ENCODE data around the gene SLC38A9. TPM values are rescaled to one million over a fixed set of nuclear protein-coding genes. Genes with fewer than 3 reads are reported as not detected.
"Not testable (repeated sequence)": the region's sequence is repeated elsewhere in the genome, so short reads cannot be mapped to it uniquely, and the experiment has no call there.

The SLC38A9 gene, protein sequence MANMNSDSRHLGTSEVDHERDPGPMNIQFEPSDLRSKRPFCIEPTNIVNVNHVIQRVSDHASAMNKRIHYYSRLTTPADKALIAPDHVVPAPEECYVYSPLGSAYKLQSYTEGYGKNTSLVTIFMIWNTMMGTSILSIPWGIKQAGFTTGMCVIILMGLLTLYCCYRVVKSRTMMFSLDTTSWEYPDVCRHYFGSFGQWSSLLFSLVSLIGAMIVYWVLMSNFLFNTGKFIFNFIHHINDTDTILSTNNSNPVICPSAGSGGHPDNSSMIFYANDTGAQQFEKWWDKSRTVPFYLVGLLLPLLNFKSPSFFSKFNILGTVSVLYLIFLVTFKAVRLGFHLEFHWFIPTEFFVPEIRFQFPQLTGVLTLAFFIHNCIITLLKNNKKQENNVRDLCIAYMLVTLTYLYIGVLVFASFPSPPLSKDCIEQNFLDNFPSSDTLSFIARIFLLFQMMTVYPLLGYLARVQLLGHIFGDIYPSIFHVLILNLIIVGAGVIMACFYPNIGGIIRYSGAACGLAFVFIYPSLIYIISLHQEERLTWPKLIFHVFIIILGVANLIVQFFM
- 32.9 and 53.8 TPM in 2 replicates for total RNA-seq

DNA sequence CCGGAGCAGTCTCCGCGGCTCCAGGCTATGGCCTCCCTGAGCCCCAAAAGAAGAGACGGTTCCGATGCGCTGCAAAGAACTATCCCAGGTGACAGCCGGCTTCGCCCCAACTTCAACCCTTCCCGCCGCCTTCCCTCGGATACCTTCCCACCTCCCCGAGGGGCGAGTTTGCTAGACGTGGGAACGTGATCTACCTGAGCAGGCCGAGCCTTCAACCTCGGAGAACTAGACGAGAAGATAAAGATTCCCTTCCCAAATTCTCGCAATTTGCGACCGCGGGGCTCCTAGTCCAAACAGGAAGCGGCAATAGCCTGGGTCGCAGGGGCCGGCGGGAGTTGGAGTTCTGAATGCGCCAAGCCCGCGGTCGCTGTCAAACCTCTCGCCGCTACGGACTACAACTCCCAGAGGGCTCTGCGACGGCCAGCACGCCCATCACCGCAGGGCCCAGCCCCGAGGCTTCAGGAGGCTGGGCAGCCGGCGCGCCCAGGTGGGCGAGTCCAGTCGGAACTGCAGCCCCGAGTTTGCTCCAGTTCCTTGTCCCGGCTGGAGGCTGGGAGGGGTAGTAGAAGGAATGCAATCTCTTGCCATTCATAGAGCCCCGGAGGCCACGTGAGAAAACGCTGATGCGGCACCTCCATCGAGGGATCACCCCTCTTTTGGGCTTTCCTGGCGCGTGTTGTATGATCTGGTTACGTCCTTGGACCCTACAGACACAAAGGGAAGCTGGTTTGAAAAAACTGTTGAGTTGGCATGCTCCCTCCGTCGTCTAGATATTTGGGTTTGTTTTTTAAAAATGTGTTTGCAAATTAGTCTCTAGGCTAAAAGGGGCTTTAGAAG, at the start of gene SLC38A9:
SLC38A9 (minus strand) TSS at position 302 of the 837 bp plus-strand sequence. CDS start 14,366 bp downstream, outside the sequence.
- DNase-seq (ENCODE audit: low read depth in 2 of 2) = peak; percentile 94

DNA sequence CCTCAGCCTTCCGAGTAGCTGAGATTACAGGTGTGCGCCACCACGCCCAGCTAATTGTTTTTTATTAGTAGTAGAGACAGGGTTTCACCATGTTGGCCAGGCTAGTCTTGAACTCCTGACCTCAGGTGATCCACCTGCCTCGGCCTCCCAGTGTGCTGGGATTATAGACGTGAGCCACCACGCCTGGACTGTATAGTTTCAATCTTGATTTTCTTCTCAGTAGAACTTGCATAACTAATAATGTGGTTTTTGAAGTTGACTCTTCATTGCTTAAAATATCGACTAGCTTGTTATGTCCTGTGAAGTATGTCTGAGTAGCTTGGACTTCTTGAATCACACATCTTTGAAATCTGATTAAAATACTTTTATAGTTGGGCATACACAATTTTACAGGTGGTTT, 49.6 kb upstream of the SLC38A9 start:
- DNase-seq (ENCODE audit: low read depth in 2 of 2) = not testable (repeated sequence)

DNA sequence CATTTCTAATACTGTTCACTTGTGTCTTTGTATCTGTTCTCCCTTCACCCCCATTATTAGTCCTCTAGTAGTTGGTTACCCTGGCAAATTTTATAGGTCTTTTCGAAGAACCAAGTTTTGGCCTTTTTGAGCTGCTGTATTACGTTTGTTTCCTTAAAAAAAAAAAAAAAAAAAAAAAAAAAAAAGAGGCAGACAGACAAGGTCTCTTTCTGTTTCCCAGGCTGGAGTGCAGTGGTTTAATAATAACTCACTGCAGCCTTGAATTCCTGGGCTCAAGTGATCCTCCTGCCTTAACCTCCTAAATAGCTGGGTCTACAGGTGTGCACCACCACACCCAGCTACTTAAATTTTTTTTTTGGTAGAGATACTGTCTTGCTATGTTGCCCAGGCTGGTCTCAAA, 46.6 kb upstream of the SLC38A9 start:
- DNase-seq (ENCODE audit: low read depth in 2 of 2) = no peak

DNA sequence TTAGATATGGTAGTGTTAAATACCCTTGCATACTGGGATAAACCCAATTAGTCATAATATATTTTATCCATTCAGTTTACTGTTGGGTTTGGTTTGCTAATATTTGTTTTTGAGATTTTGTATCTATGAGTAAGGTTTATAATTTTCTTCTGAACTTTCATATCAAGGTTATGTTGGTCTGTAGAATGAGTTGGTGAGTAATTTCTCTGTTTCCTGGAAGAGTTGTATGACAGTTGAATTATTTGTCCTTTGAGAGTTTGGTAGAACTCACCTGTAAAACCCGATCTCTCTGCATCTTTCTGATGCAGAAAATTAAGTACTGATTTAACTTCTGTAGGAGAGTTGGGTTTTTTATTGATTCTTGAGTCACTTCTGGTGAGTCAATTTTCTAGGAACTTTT, 46.1 kb upstream of the SLC38A9 start:
- no peak for DNase-seq (ENCODE audit: low read depth in 2 of 2)

DNA sequence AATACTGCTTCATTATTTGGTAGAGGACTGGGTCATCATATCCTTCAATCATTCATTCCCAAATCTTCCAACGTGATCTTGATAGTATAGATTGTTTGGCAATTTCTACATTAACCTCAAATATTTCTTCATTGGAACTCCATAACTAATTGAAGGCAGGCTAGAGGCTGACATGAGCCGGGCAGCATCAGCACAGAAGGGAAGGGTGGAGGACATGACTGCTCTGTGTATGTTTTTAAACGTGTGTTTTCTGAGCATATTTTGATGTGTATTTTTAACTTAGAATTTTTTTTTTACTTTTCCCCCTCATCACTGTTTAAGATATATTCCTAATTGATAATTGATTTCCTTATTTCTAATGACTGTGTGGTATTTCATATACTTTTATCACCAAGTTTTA, 38.4 kb upstream of the SLC38A9 start:
- no peak for DNase-seq (ENCODE audit: low read depth in 2 of 2)

DNA sequence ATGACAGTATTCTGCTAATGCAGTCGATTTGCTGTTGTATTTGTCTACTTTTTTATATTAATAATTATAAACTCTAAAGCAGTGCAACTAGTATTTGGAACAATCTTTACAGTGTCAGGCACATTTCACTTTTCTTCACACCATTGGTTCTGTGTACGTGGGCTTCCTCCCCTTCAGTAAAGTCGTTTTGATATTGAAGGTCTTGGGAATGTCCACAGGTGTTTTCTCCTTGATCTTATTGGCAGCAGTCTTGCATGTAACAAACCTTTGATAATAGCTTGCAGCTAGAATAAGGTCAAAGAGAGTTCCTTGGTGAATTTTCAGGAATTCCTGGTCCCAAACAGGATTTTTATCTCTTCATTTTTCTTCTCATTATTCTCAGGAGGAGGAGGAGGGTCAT, 37.9 kb upstream of the SLC38A9 start:
- no peak for DNase-seq (ENCODE audit: low read depth in 2 of 2)

DNA sequence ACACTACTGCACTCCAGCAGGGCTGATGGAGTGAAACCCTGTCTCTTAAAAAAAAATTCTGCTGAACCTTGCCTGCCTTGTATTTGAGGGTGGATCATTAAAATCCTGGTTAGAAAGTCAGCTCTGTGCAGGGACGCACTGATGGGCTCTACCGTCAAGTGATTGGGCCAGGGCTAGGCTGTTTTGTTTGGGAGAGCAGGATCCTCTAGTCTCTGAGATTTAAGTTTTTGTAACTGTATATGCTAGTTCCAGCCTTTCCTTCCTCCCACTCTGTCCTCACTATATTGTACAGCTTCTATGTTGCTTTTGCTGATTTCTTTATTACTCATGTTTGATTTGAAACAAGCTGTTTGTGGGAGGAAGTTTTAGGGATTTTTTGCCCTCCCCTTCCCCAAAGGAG, 37.3 kb upstream of the SLC38A9 start:
- DNase-seq (ENCODE audit: low read depth in 2 of 2) = no peak

DNA sequence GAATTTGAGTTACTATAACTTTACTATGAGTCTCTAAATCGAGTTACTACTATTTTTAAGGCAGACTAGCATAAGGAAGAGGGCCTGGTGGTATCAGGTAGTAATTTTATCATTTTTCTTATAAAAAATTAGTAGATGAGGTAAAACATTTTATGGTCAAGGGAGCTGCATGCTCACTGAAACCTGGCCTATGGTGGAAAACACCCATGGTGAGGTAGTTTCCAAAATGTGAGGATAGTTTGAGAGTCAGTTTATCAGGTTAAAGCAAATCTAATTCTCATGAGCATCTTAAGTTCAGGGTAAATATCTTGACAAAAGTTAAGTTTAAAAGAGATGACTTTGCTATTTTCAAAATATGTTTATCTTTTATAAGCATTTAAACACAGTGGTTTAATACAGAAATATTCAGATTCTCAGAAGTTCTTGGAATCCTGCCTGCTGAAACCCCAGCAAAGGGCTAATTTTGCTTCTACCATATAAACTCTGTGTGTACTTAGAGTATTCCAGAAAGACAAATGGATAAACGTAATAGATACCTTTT, 35.7 kb upstream of the SLC38A9 start:
- DNase-seq (ENCODE audit: low read depth in 2 of 2) = no peak

DNA sequence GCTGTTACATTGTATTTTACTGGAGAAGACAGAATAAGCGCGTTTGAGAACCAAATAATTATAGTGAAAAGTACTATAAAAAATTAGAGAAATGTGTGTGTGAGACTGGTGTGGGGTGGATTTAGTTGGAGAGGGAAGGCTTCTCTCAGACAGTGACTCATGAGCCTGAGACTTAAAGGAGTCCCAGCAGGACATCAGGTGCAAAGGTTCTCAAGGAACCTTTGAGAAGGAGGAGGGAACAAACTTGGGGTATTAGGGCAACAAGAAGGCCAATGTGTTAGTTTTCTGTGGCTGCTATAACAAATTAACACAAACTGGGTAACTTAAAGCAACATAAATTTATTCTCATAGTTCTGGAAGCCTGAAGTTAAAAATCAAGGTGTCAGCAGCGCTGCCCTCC, 30.7 kb upstream of the SLC38A9 start:
- no peak for DNase-seq (ENCODE audit: low read depth in 2 of 2)

DNA sequence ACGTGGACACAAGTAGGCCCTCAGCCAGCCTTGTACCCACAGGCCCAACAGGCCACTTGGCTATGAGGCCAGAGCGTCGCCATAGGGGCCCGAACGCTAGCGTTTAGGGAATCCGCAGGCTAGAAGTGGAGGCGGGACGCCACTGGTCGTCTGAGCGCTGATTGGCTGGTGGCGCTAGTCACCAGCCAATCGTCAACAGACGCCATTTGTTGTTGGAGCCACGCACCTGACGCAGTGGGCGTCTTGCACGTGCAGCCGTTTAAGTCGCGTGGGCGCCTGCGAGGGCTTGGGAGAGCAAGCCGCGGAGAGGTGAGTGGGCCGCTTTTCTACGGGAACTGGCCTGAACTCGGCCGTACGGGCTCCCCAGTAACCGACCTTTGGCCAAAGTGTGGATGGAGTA, 25.7 kb upstream of the SLC38A9 start, which contains the start of gene DDX4:
DDX4 (plus strand) TSS at position 269 of the 400 bp plus-strand sequence. CDS start 903 bp downstream, outside the sequence.
- DNase-seq (ENCODE audit: low read depth in 2 of 2) = no peak

DNA sequence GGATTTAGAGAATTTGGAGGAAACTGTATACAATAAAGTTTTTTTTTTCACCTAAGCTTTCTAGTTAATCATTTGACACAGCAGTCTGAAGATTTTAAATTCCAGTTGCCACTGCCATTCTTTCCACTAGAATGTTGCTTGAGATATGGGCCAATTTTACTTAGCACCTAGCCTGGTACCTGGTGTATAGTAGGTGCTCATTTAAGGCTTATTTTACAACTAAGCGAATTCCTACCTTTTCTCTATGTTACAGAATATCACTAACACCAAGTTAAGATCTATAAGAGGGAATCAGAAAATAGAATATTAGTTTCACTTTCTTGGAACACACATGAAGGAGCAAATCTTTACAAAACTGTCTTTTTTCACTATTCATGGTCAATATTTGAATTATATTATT, 22.5 kb upstream of the SLC38A9 start:
- DNase-seq (ENCODE audit: low read depth in 2 of 2) = no peak

DNA sequence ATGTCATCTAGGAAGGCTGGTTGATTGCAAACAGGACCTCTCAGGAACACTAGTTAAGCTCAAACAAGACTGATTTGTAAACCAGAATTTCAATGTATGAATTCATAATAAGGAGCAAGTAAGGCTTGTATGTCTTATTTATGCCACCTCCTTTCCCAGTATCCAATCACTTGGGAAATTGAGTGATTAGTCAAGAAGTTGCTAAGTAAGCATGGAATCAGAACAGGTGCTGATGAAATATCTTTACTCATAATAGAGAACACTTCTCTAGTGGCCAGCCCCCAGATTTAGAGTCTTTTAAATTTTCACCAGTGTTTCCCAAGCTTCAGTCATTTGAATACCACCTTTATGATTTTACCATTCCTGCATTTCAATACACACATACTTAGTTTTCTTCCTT, 20.5 kb upstream of the SLC38A9 start:
- no peak for DNase-seq (ENCODE audit: low read depth in 2 of 2)

DNA sequence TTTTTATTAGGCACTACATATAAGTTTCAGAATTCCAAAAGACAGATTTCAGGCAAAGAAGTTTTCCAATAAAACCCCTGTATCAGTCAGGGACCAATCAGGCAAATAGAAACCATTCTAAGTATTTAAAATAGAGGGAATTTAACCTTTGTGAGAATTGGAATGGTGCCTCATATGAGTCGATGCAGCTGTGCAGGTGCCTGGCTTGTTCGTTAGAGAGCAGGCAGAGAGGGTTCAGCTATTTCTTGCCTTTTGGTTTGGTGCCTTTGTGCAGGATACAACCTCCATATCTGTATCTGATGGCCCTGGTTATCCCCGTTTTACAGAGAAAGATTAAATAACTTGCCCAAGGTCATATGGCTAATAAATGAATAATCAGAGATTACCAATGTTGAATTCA, 19.7 kb upstream of the SLC38A9 start:
- no peak for DNase-seq (ENCODE audit: low read depth in 2 of 2)

DNA sequence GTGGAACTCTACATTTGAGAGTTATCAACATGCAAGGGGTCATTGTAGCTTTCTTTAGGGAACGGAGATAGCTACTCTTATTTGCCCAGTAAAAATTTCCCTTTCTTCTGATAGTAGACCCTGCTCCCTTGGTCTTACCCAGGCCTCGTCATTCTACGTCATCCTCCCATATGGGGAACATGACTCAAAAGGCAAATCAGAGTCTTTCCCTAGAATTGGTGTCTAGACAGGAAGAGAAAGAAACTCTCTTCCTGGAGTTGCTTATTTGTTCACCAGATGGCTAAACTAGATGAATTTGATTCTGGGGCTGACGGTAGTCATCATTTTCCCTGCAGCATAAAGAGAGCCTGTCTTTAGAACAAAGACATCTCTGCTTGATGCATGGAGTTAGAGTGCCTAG, 12.2 kb upstream of the SLC38A9 start:
- DNase-seq (ENCODE audit: low read depth in 2 of 2) = peak; percentile 5 to 79

DNA sequence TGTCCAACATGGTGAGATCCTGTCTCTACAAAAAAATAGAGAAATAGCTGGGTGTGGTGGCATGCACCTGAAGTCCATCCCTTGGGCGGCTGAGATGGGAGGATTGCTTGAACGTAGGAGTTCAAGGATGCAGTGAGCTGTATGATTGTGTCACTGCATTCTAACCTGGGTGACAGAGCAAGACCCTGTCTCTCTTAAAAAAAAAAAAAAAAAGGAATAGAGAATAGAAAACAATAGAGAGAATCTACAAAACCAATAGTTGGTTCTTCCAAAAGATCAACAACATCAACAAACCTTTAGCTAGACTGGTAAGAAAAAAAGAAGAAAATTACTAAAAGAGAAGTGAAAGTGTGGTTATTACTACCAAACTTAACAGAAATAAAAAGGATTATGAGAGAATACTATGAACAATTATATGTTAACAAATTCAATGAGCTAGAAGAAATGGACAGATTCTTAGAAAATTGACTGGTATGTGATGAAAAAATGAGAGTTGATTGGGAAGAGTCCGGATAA, 8.1 kb upstream of the SLC38A9 start:
- no peak for DNase-seq (ENCODE audit: low read depth in 2 of 2)

DNA sequence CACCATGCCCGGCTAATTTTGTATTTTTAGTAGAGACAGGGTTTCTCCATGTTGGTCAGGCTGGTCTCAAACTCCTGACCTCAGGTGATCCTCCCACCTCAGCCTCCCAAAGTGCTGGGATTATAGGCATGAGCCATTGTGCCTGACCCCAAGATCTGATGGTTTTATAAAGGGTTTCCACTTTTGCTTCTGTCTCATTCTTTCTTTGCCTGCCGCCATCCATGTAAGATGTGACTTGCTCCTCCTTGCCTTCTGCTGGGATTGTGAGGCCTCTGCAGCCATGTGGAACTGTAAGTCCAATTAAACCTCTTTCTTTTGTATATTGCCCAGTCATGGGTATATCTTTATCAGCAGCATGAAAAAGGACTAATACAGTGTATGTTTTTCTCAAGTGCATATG, 6.9 kb upstream of the SLC38A9 start:
- DNase-seq (ENCODE audit: low read depth in 2 of 2) = not testable (repeated sequence)

DNA sequence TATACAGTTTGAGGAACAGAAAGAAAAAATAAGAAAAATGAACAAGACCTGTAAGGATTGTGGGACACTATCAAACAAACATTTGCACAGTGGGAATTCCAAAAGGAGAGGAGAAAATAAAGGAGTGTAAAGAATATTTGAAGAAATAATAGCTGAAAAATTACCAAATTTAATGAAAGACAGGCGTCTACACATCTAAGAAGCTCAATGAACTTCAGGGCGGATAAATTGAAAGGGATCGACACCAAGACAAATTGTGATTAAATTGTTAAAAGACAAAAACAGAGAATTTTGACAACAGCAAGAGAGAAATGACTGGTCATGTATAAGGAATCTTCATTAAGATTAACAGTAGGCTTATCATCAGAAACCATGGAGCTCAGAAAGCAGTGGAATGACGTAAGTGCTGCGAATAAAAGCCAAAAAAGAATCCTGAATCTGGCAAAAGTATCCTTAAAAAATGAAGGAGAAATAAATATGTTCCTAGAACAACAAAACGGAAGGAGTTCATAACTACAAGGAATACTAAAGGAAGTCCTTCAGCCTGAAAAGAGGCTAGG, 3.5 kb upstream of the SLC38A9 start:
- no peak for DNase-seq (ENCODE audit: low read depth in 2 of 2)

DNA sequence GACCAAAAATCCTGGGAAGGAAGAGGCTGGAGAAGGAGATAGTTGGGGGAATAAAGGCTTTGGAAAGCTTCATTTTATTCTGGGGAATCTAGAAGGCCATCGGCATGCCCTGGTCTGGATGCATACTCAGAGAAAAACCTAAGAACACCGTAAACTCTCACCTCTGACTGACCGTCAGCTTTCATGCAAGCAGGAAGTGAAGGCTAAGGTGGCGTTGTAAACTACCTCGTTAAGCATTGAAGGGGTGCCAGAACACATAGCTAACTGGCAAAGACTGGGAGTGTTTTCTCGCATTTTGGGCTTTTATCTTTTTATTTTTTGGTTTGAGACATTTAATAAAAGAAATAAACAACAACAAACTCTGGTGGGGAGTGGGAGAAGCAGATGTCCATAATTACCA, 2.6 kb upstream of the SLC38A9 start:
- no peak for DNase-seq (ENCODE audit: low read depth in 2 of 2)

DNA sequence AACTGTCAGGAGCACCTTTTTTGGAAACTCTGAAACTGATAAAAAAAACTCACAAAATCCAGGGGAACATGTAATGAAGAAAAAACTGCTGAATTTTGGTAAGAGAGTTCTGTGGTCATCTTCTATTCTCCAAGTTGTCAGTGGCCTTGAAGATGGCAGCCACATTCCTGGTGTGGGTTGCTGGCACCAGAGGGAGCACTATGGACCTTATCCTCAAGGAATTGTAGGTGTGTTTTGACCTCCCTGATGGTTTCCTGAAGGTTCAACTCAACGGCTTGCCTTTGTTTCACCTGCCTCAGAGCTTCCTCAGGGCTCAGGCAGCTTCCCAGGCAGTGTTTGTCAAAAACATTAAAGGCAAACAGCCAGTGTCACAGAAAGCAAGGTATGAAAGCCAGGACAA, 2.2 kb upstream of the SLC38A9 start:
- no peak for DNase-seq (ENCODE audit: low read depth in 2 of 2)

DNA sequence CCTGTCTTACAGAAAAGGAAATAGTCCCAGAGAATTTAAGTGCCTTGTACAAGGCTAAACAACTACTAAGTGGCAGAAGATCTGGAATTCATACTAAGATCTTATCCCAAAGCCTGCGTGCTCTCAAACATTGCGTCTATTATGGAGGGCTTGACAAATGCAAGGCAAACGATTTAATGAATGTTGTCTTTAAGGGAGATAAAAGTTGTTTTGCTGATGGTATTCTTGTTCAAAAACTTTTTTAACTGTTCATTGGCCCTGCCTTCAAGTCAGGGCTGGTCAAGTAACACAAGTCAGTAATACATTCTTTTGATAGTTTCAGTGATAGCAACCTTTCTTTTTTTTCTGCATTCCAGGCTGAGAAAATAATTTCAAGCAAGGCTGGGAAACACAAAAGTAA, 1.7 kb upstream of the SLC38A9 start:
- DNase-seq (ENCODE audit: low read depth in 2 of 2) = no peak

DNA sequence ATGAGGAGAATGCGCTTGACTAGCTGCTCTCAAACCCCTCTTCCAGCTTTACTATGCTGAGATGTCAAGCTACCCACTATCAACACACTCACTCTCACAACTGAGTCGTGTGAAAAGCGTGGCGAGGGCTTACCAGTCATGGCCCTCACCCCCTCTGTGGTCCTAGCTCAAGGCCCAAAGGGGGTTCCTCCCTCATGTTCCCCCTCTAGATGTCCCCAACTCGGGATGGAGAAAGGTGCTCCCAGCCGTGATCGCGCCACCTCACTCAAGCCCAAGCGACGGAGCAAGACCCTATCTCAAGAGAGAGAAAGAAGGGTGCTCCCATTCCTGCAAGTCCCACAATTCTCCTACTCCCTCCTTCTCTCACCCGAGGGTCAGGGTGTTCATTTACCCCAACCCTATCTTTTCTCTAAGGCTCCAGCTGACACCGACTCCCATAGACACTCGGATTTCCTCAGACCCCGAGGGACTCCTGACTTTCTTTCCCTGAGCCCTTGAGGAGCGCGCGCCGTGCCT, 559 bp downstream of the SLC38A9 start:
- DNase-seq (ENCODE audit: low read depth in 2 of 2) = peak; percentile 2 to 6

Measured in lung microvascular endothelial cell (primary cell).